OCI-LY7 (cell line): Measurements from ENCODE around the gene CFAP126.

ENCODE experiments used
- EZH2phosphoT487 ChIP-seq: fragments of 200-600 bp; sonication (generic); IDR thresholded peaks from 2 replicates; pipeline ENCODE4 v1.6.1; 2018; ENCODE audit warnings: low read depth, borderline replicate concordance, mild to moderate bottlenecking, mixed run types, antibody characterized with exemption, low read length, moderate library complexity, mixed read lengths
- TF ChIP-seq, protein P1 (sequence below): fragments of 200-600 bp; sonication (generic); conservative IDR thresholded peaks from 2 replicates; pipeline ENCODE4 v1.5.1; 2014; ENCODE audit warnings: mild to moderate bottlenecking, antibody characterized with exemption, low read length, moderate library complexity, mixed read lengths

DNA sequence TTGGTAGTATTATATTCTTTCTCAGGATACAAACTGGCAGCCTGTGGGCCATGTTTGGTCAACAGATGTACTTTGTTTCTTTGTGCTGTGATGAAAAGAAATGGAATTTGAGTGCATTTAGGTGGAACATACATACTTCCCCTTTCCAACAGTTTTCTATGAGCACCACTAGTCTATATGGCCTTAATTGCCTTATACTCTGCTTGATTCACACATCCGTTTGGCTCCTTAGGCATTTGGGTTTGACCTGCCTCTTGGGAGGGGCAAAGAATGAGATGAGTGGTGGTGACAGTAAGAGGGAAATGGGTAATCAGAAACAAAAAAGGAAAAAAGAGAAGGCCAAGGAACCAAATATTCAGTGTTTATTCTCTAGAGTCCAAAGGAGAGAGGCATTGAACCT, 17.0 kb downstream of the CFAP126 start:
- TF ChIP-seq, protein P1, sequence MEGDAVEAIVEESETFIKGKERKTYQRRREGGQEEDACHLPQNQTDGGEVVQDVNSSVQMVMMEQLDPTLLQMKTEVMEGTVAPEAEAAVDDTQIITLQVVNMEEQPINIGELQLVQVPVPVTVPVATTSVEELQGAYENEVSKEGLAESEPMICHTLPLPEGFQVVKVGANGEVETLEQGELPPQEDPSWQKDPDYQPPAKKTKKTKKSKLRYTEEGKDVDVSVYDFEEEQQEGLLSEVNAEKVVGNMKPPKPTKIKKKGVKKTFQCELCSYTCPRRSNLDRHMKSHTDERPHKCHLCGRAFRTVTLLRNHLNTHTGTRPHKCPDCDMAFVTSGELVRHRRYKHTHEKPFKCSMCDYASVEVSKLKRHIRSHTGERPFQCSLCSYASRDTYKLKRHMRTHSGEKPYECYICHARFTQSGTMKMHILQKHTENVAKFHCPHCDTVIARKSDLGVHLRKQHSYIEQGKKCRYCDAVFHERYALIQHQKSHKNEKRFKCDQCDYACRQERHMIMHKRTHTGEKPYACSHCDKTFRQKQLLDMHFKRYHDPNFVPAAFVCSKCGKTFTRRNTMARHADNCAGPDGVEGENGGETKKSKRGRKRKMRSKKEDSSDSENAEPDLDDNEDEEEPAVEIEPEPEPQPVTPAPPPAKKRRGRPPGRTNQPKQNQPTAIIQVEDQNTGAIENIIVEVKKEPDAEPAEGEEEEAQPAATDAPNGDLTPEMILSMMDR, result no peak
- no peak for TF ChIP-seq EZH2phosphoT487
